AG04449 (cell line): Measurements from ENCODE around the gene BICDL1.

Experiments
- CTCF ChIA-PET: fragments of 350-600 bp; formaldehyde crosslinking; extraction: SDS; loops from one replicate; lab custom pipeline; 2021; ENCODE audit warnings: antibody characterized with exemption; lab: Yijun Ruan, JAX
- POLR2A ChIA-PET: fragments of 400-600, 350-600 bp; formaldehyde crosslinking; extraction: SDS; loops from one replicate; lab custom pipeline; 2020; ENCODE audit warnings: antibody characterized with exemption, inconsistent platforms; lab: Yijun Ruan, JAX
- DNase-seq: peaks from one replicate; pipeline ENCODE4 v3.0.0-alpha.2; 2010; ENCODE audit warnings: low read depth, low spot score
- H3K4me3 ChIP-seq: 2 replicates; pipeline ENCODE4 v1.5.1; 2011; ENCODE audit warnings: low read depth, mild to moderate bottlenecking, control low read depth, low read length
- CTCF ChIP-seq: IDR thresholded peaks from one replicate; pipeline ENCODE4 v1.5.1; 2011; ENCODE audit warnings: mild to moderate bottlenecking, moderate library complexity, low read length, control low read depth, inconsistent platforms; ENCODE audit not compliant: insufficient read depth; ENCODE audit errors: missing control alignments

BICDL1 gene

GRCh38 chr12:120069278-120069677 is 80.2 kb downstream of the BICDL1 start:
- no peak for DNase-seq
- H3K4me3 ChIP-seq = no peak overlapping the region
- POLR2A ChIA-PET = no interaction called here
- CTCF ChIA-PET = interaction anchor here (2.0 kb wide), 1 partner anchor 18 kb away, joined by 6 read pairs; no protein-coding TSS in a partner anchor
- TF ChIP-seq CTCF = no peak

GRCh38 chr12:120071493-120072020 is 82.5 kb downstream of the BICDL1 start:
- no peak for DNase-seq
- ChIA-PET POLR2A (no interaction called here), CTCF (interaction anchor here (1.2 kb wide), 1 partner anchor 16 kb away, joined by 3 read pairs; no protein-coding TSS in a partner anchor)
- no peak for TF ChIP-seq CTCF
- no peak overlapping the region for H3K4me3 ChIP-seq

- no peak overlapping the region for H3K4me3 ChIP-seq
- TF ChIP-seq CTCF = no peak
- CTCF ChIA-PET = interaction anchor here (0.6 to 1.2 kb wide), 5 partner anchors 8 to 15 kb away, joined by 3 to 5 read pairs (median 3); no protein-coding TSS in a partner anchor
- POLR2A ChIA-PET = no interaction called here
- DNase-seq = no peak
Observed at GRCh38 chr12:120072472-120073249, 83.6 kb downstream of the BICDL1 start.

GRCh38 chr12:120075034-120075616 is 86.1 kb downstream of the BICDL1 start:
- ChIA-PET CTCF (no interaction called here), POLR2A (no interaction called here)
- H3K4me3 ChIP-seq = no peak overlapping the region
- no peak for DNase-seq
- no peak for TF ChIP-seq CTCF

- ChIA-PET CTCF (interaction anchor here (1.0 kb wide), 1 partner anchor 11 kb away, joined by 3 read pairs; no protein-coding TSS in a partner anchor), POLR2A (no interaction called here)
- TF ChIP-seq CTCF = no peak
- H3K4me3 ChIP-seq = no peak overlapping the region
- no peak for DNase-seq
Observed at GRCh38 chr12:120076651-120077050, 87.6 kb downstream of the BICDL1 start.

- no peak for TF ChIP-seq CTCF
- ChIA-PET CTCF (no interaction called here), POLR2A (no interaction called here)
- no peak overlapping the region for H3K4me3 ChIP-seq
- DNase-seq = no peak
Observed at GRCh38 chr12:120077260-120077659, 88.2 kb downstream of the BICDL1 start.
